Esophagus muscularis mucosa (tissue), 4 donors: ENCODE results near the gene WDSUB1. TPM values are rescaled to one million over a fixed set of nuclear protein-coding genes. Genes with fewer than 3 reads are reported as not detected.

ENCODE experiments used
- DNase-seq: peaks from one replicate; pipeline ENCODE4 v3.0.0-alpha.2; 2017; ENCODE audit errors: extremely low spot score
- H3K27ac ChIP-seq, 4 donors: fragments of 200-600 bp; sonication (generic); replicated peaks in 1 of 4; 1 replicate in 3 of 4; 2 replicates in 1 of 4; pipeline ENCODE4 v1.5.1; 2016 to 2019; ENCODE audit warnings: mild to moderate bottlenecking in 1 of 4
- H3K27me3 ChIP-seq, 4 donors: fragments of 200-600 bp; sonication (generic); one replicate each; pipeline versions ENCODE4 v1.5.1 to v1.6.0; 2016 to 2019
- H3K36me3 ChIP-seq, 4 donors: fragments of 200-600 bp; sonication (generic); one replicate each; pipeline ENCODE4 v1.5.1; 2016 to 2019
- H3K4me1 ChIP-seq, 4 donors: fragments of 200-600 bp; sonication (generic); one replicate each; pipeline ENCODE4 v1.5.1; 2016 to 2019
- H3K4me3 ChIP-seq, 4 donors: fragments of 200-600 bp; sonication (generic); 1 replicate in 2 of 4; 2 replicates in 2 of 4; pipeline ENCODE4 v1.5.1; 2016 to 2019; ENCODE audit warnings: mild to moderate bottlenecking in 4 of 4, moderate library complexity in 1 of 4
- H3K9me3 ChIP-seq, 4 donors: fragments of 200-600 bp; sonication (generic); 1 replicate in 3 of 4; 2 replicates in 1 of 4; pipeline ENCODE4 v1.5.1; 2016 to 2019
- EP300 ChIP-seq: sonication (generic); formaldehyde crosslinking; IDR thresholded peaks from one replicate; pipeline ENCODE4 v1.6.1; 2017; ENCODE audit warnings: antibody characterized with exemption
- POLR2A ChIP-seq: fragments of 450-650 bp; IDR thresholded peaks from one replicate; pipeline ENCODE4 v1.6.1; 2017; ENCODE audit warnings: antibody characterized with exemption, moderate library complexity, mild to moderate bottlenecking, low read depth
- POLR2AphosphoS5 ChIP-seq, 2 donors: sonication (generic); formaldehyde crosslinking; IDR thresholded peaks; one replicate each; pipeline ENCODE4 v1.6.1; 2017; ENCODE audit warnings: antibody characterized with exemption in 2 of 2
- WGBS: methylation state at CpG from one replicate; pipeline ENCODE4 v1.1.5; 2018; 5-methylcytosine and 5-hydroxymethylcytosine counted together
- intact Hi-C: fragments of 100-400 bp; cut with DNase I; formaldehyde crosslinking; loops from one replicate; pipeline ENCODE4 v1.15.1; 2023
- total RNA-seq, 4 donors: library from RNA; depleted of rRNA; stranded (reverse); fragments of >200 nt; gene quantifications; one replicate each; pipeline versions ENCODE4 v1.1.0 to v1.2.1, GENCODE V29; 2016
- TF ChIP-seq, protein P1 (sequence below), 3 experiments: fragments of 200-600 bp in 2 of 3; fragments of 450-650 bp in 1 of 3; sonication (generic) in 2 of 3; IDR thresholded peaks; one replicate each; pipeline ENCODE4 v1.5.1; 2017 to 2019; ENCODE audit warnings: antibody characterized with exemption in 3 of 3, mild to moderate bottlenecking in 2 of 3, moderate library complexity in 1 of 3

WDSUB1 gene
- total RNA-seq, 4 donors from 2014 or later: 3.5 to 7.9 (median 4.4) TPM

DNA sequence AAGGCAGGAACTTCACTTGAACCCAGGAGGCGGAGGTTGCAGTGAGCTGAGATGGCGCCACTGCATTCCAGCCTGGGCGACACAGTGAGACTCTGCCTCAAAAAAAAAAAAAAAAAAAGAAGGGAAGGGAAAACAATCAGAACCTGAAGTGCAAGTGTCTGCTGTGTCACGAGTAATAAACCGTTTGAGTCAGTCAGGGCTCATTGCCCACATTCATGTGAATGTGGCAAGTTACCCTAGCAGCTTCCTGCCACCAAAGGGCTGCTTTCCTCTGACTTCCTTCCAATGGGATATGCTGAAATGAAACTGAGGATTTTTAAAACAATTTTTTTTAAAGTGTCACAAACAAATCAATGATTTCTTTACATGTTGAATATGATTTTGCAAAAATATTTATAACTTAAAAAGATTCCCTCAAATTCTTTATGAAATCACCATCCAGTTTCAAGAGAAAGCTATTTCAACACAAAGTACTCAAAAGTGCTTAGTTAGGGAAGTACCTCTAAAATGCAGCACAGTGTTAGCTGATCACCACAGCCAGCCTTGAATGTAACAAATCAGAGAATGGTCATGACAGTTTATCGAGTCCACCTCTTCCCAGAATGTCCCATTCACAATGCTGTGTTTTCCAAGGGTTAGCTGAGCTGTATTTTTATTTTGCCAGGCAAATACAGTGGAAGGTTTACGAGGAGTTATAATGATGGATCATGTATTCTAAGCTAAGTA lies 36.4 kb downstream of the WDSUB1 start:
- intact Hi-C loops: no loop called here
- DNase-seq: no peak
- Histone ChIP-seq H3K4me1 (peaks cover 14 to 19% (median 16%) of the 10 kb centered on the region in 4 donors), H3K9me3 (peaks cover 0 to 6% (median 2%) of the 10 kb centered on the region in 4 donors), H3K4me3 (no peak overlapping the region), H3K27ac (peak overlapping the region; percentile 56 to 64 (median 60)), H3K36me3 (peaks cover 4 to 32% (median 18%) of the 10 kb centered on the region in 4 donors), H3K27me3 (no peaks in the 10 kb centered on the region)
- 51% methylated on average over 7 of the region's 7 CpGs for WGBS
- peak; percentile 29 to 57 for TF ChIP-seq POLR2AphosphoS5 (IDR thresholded peaks at IDR 0.05)
- TF ChIP-seq EP300: no peak

DNA sequence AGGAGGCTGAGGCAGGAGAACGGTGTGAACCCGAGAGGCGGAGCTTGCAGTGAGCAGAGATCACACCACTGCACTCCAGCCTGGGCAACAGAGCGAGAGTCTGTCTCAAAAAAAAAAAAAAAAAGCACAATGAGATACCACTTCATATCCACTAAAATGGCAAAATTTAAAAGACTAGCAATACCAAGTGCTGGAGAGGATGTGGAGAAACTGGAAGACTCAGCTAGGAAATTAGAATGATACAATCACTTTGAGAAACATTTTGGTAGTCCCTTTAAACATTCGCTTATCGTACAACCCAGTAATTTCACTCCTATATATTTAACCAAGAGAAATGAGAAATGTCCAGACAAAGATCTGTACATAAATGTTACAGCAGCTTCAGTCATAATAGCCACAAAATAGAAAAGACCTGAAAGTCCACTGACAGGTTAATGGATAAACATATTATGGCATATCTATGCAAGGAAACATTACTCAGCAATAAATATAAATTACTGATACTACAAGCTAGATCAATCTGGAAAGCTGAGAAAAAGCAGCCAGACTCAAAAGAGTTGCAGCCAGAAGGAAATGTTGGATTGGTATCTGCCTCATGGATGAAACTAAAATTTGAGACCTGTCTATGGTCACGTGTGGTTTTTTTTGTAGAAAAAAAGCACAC lies 40.0 kb downstream of the WDSUB1 start:
- Histone ChIP-seq H3K4me3 (no peak overlapping the region), H3K9me3 (peaks cover 0 to 6% (median 2%) of the 10 kb centered on the region in 4 donors), H3K4me1 (peaks cover 14 to 19% (median 16%) of the 10 kb centered on the region in 4 donors), H3K27me3 (no peaks in the 10 kb centered on the region), H3K36me3 (peaks cover 4 to 49% (median 32%) of the 10 kb centered on the region in 4 donors), H3K27ac (no peak overlapping the region)
- TF ChIP-seq EP300 (no peak), POLR2AphosphoS5 (IDR thresholded peaks at IDR 0.05) (no peak), POLR2A (no peak)
- TF ChIP-seq, protein P1, sequence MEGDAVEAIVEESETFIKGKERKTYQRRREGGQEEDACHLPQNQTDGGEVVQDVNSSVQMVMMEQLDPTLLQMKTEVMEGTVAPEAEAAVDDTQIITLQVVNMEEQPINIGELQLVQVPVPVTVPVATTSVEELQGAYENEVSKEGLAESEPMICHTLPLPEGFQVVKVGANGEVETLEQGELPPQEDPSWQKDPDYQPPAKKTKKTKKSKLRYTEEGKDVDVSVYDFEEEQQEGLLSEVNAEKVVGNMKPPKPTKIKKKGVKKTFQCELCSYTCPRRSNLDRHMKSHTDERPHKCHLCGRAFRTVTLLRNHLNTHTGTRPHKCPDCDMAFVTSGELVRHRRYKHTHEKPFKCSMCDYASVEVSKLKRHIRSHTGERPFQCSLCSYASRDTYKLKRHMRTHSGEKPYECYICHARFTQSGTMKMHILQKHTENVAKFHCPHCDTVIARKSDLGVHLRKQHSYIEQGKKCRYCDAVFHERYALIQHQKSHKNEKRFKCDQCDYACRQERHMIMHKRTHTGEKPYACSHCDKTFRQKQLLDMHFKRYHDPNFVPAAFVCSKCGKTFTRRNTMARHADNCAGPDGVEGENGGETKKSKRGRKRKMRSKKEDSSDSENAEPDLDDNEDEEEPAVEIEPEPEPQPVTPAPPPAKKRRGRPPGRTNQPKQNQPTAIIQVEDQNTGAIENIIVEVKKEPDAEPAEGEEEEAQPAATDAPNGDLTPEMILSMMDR (IDR thresholded peaks at IDR 0.05): no peak
- intact Hi-C loops: no loop called here
- DNase-seq: no peak
- 95% methylated on average over 7 of the region's 7 CpGs for WGBS

DNA sequence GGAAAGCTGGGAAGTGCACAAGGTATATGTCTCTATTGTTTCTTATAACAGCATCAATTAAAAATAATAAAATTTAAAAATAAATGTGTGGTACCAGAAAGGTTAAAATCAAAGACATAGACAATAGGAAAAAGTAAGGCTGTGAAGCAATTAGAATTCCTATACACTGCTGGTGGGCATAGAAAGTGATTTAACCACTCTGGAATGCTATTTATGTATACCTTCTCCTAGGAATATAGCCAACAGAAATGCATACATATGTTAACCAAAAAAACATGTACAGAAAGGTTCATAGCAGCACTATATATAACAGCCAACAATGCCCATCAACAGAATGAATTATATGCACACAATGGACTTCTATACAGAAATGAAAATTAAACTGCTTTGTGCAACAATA lies 43.0 kb downstream of the WDSUB1 start:
- H3K9me3 ChIP-seq: peaks cover 0 to 6% (median 2%) of the 10 kb centered on the region in 4 donors
- no peaks in the 10 kb centered on the region for H3K27me3 ChIP-seq
- H3K4me1 ChIP-seq: no peaks in the 10 kb centered on the region
- H3K4me3 ChIP-seq: no peak overlapping the region
- no peak overlapping the region for H3K27ac ChIP-seq
- peaks cover 13 to 79% (median 58%) of the 10 kb centered on the region in 4 donors for H3K36me3 ChIP-seq
- intact Hi-C loops: no loop called here
- DNase-seq: no peak
- no peak for TF ChIP-seq EP300
- TF ChIP-seq, protein P1 (IDR thresholded peaks at IDR 0.05): no peak
- TF ChIP-seq POLR2AphosphoS5 (IDR thresholded peaks at IDR 0.05): no peak
- no peak for TF ChIP-seq POLR2A

DNA sequence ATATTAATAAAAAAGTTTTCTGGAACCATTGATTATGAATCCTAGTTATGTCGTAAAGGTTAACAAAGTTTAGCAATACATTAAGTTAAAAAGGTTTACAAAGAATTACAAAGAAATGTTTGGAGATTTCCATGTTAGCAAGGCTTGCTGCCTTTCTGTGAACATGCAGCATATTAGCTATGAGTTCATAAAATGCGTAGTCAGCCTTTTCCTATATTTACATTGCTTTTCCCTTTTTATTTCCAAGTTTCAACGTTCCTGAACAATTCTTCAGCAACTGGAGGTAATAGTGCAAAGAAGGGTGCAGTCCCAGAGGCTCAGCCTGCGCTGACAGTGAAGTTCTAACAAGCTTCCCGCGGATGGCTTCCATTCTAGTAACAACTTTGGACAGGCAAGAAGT lies 51.6 kb downstream of the WDSUB1 start:
- H3K27ac ChIP-seq: no peak overlapping the region
- H3K27me3 ChIP-seq: no peaks in the 10 kb centered on the region
- H3K36me3 ChIP-seq: peaks cover 33 to 83% (median 52%) of the 10 kb centered on the region in 4 donors
- TF ChIP-seq POLR2AphosphoS5 (IDR thresholded peaks at IDR 0.05) (no peak), EP300 (no peak), POLR2A (no peak)
- no peaks in the 10 kb centered on the region for H3K9me3 ChIP-seq
- DNase-seq: no peak
- intact Hi-C loops: no loop called here
- H3K4me1 ChIP-seq: peaks cover 14 to 17% (median 14%) of the 10 kb centered on the region in 4 donors
- WGBS: 90% methylated on average over 6 of the region's 6 CpGs
- no peak overlapping the region for H3K4me3 ChIP-seq

DNA sequence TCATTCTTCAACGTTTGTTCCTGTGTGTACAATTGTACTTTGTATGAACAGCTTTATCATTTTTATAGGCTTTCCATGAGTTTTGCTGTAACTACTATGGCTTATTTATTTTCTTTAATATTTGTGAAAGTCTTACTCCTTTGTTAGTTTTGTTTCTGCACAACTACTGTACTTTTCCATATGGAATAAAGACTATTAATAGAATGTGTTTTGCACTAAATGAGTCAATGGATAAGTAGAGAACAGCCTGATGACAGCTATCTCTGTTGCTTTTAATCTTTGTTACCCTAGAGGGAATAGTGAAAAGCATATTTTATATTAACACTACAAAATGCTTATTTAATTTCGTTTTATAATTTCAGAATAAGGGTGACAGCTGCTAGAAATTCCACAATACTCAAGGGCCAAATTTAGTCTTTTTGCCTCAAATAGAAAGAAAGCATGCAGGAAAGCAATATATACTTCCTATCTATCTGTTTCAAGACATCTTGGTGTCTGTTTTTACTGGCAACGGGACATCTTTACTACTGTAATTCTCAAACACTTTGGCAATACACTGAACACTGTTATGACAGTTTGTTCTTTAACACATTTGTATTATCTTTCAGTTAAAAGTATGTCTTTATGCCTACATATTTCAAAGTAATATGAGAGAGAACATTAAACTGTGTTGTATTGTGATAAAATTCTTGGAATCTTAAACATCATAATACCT lies 53.9 kb downstream of the WDSUB1 start:
- H3K36me3 ChIP-seq: peaks cover 41 to 83% (median 57%) of the 10 kb centered on the region in 4 donors
- no peak overlapping the region for H3K27ac ChIP-seq

More for the DNA sequence above, 53.9 kb downstream of the WDSUB1 start:
- H3K4me3 ChIP-seq: no peak overlapping the region
- intact Hi-C loops: no loop called here
- TF ChIP-seq EP300: no peak
- TF ChIP-seq POLR2AphosphoS5 (IDR thresholded peaks at IDR 0.05): no peak
- TF ChIP-seq POLR2A: no peak
- TF ChIP-seq, protein P1 (IDR thresholded peaks at IDR 0.05): no peak
- 28% methylated on average over 3 of the region's 3 CpGs for WGBS
- no peaks in the 10 kb centered on the region for H3K9me3 ChIP-seq
- no peak for DNase-seq
- no peaks in the 10 kb centered on the region for H3K27me3 ChIP-seq
- H3K4me1 ChIP-seq: peaks cover 14 to 17% (median 14%) of the 10 kb centered on the region in 4 donors
